ENCODE data around the gene KREMEN1.

- TF ChIP-seq EZH2 (IDR thresholded peaks at IDR 0.05; ENCODE audit: borderline replicate concordance, control insufficient read depth, low read depth, low read length) = no peak
- no peak for TF ChIP-seq POLR2AphosphoS5 (IDR thresholded peaks at IDR 0.05; ENCODE audit: low read length)
- TF ChIP-seq SPI1 (IDR thresholded peaks at IDR 0.05; ENCODE audit: borderline replicate concordance, insufficient read depth, low read depth, low read length) = no peak
- no peak for TF ChIP-seq CTCF (IDR thresholded peaks at IDR 0.05 in 2 of 3, conservative IDR thresholded peaks at IDR 0.05 in 1 of 3; ENCODE audit: control insufficient read depth in 2 of 3, extremely low read depth in 1 of 3, insufficient read depth in 1 of 3, low read depth in 3 of 3, low read length in 3 of 3)
- no peak for TF ChIP-seq SMAD1 (IDR thresholded peaks at IDR 0.05; ENCODE audit: low read depth, partially characterized antibody)
- TF ChIP-seq RCOR1 (conservative IDR thresholded peaks at IDR 0.05; ENCODE audit: low read depth, low read length) = no peak
- no peak for TF ChIP-seq SIX5 (IDR thresholded peaks at IDR 0.05; ENCODE audit: low read depth, low read length, severe bottlenecking)
- no peak for TF ChIP-seq MEF2A (IDR thresholded peaks at IDR 0.05; ENCODE audit: insufficient read depth, low read depth, low read length)
- TF ChIP-seq FOXK2 (IDR thresholded peaks at IDR 0.05) = no peak
These were observed 1.4 kb upstream of the KREMEN1 start for GRCh38 chr22:29071261-29072045.
